Muscle of back (tissue), 11 donors: ENCODE results near the gene KLF1. TPM values are rescaled to one million over a fixed set of nuclear protein-coding genes. Genes with fewer than 3 reads are reported as not detected.
"Not testable (repeated sequence)": the region's sequence is repeated elsewhere in the genome, so short reads cannot be mapped to it uniquely, and the experiment has no call there.

ENCODE experiments used
- DNase-seq, 3 donors: peaks; one replicate each; pipeline versions ENCODE4 v3.0.0 to v3.0.0-alpha.2; 2013
- polyA plus RNA-seq, 10 donors: library from polyadenylated mRNA; unstranded; fragments of 120-200 nt; gene quantifications; one replicate each; pipeline ENCODE4 v1.2.1, GENCODE V29; 2013; ENCODE audit not compliant: insufficient read length in 10 of 10

Gene KLF1
- polyA plus RNA-seq, 10 donors: 0.19 to 1.6 (median 0.68) TPM

- DNase-seq: peak; percentile 41 to 89 (median 66)
Observed at GRCh38 chr19:12867120-12868099, 19.6 kb downstream of the KLF1 start.

- no peak for DNase-seq
Observed at GRCh38 chr19:12866416-12867119, 20.4 kb downstream of the KLF1 start.

GRCh38 chr19:12865746-12866415, 21.1 kb downstream of the KLF1 start:
- DNase-seq: no peak

GRCh38 chr19:12864721-12865715, 22.0 kb downstream of the KLF1 start:
- DNase-seq: no peak

GRCh38 chr19:12864143-12864542, 22.9 kb downstream of the KLF1 start:
- no peak for DNase-seq

- DNase-seq: no peak
Observed at GRCh38 chr19:12859546-12859945, 27.5 kb downstream of the KLF1 start.

- DNase-seq: no peak
Observed at GRCh38 chr19:12858041-12858928, 28.7 kb downstream of the KLF1 start.

GRCh38 chr19:12856653-12857052, 30.3 kb downstream of the KLF1 start:
- DNase-seq: no peak

GRCh38 chr19:12847159-12848139, 39.6 kb downstream of the KLF1 start:
- DNase-seq: peak; percentile 60 to 92 (median 88)

GRCh38 chr19:12846613-12847012, 40.4 kb downstream of the KLF1 start:
- DNase-seq: not testable (repeated sequence)

- no peak for DNase-seq
Observed at GRCh38 chr19:12843999-12844732, 42.8 kb downstream of the KLF1 start.

- DNase-seq: no peak
Observed at GRCh38 chr19:12843328-12843727, 43.7 kb downstream of the KLF1 start.

- DNase-seq: no peak
Observed at GRCh38 chr19:12842511-12842910, 44.5 kb downstream of the KLF1 start.

GRCh38 chr19:12841094-12841493, 45.9 kb downstream of the KLF1 start:
- peak in 1 of 3 donors; percentile 39 for DNase-seq

- no peak for DNase-seq
Observed at GRCh38 chr19:12840091-12841079, 46.6 kb downstream of the KLF1 start.
